NCI-H1436 treated with DMSO at 0.1 percent for 48 hours (cell line): ENCODE measurements around the gene GSG1L.
"Not testable (repeated sequence)": the region's sequence is repeated elsewhere in the genome, so short reads cannot be mapped to it uniquely, and the experiment has no call there.

Experiments used
- DNase-seq: peaks from one replicate; lab custom pipeline; 2025; lab: John Stamatoyannopoulos, UW

GSG1L gene

DNA sequence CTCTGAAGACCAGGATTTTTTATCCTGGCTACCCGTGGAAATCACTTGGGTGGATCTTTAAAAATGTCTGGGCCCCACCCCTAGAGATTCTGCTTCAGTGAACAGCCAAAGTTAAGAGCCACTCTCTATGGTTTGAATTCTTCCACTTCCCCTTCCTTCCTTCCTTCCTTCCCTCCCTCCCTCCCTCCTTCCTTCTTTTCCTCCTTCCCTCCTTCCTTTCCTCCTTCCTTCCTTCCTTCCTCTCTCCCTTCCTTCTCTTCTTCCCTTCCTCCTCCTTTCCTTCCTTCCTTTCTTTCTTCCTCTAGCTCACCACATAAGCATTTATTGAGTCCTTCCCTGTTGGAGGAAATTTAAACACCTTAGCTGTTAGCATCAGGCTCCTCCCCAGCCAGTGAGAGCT lies 310.0 kb downstream of the GSG1L start:
- no peak for DNase-seq

DNA sequence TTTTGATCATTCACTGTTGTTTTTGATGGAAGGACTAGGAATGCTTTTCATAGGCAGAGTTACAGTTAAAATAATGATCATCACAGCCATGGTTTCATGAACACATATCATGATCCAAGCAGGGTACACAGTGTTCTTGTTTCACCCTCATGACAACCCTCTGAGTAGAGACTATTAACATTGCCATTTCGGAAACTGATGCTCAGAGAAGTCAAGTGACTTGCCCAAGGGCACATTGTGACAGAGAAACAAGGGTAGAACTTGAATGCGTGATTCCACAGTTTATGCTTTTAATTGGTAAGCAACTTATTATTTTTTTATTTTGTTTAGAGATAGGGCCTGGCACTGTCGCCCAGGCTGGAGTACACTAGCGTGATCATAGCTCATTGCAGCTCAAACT lies 311.3 kb downstream of the GSG1L start:
- no peak for DNase-seq

DNA sequence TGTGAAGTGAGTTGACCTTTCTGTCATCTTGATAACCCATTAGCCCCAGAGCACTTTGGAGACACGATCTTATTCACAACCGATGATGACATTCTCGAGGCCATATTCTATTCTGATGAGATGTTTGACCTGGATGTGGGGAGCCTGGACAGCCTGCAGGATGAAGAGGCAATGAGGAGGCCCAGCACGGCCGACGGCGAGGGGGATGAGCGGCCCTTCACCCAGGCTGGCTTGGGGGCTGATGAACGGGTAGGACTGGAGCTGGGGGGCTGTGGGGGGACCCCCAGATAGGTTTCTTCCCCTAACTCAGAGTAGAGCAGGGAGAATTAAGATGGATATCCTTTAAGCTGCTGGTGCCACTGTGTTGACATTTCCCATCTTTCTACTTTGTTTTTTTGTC lies 311.8 kb downstream of the GSG1L start:
- no peak for DNase-seq

DNA sequence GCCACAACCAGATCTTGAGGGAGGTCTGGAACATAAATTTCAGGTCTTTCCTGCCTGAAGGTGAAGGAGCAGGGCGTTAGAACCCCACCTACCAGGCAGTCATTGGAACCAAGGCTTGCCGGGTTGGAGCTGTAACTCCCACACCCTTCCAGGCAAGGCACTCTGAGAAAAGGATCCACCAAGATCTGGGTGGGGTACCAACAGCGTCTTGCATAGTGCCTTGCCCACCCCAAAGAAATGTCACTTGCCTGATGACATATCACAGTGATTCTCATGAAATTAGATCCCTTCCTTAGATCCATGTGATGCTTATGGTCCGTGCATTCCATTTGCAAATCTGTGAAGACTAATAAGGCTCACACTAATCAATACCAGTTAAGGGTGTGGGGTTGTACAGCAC lies 312.3 kb downstream of the GSG1L start:
- DNase-seq: no peak

DNA sequence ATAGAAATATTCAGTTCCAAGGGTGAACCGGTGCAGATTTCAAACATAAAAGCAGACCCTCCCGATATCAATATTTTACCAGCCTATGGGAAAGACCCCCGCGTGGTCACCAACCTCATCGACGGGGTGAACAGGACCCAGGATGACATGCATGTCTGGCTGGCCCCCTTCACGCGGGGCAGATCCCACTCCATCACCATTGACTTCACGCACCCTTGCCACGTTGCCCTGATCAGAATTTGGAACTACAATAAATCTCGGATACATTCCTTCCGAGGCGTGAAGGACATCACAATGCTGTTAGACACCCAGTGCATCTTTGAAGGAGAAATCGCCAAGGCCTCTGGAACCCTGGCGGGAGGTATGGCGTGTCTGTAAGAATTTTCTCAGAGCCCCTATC lies 313.6 kb downstream of the GSG1L start:
- no peak for DNase-seq

DNA sequence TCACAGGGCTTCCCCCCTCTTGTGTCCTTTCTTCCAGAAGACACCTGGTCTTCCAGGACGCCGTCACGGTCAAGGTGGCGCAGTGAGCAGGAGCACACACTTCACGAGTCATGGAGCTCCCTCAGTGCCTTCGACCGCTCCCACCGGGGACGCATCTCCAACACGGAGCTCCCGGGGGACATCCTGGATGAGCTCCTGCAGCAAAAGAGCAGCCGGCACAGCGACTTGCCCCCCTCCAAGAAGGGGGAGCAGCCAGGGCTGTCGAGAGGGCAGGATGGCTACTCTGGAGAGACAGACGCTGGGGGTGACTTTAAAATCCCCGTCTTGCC lies 314.0 kb downstream of the GSG1L start:
- no peak for DNase-seq

DNA sequence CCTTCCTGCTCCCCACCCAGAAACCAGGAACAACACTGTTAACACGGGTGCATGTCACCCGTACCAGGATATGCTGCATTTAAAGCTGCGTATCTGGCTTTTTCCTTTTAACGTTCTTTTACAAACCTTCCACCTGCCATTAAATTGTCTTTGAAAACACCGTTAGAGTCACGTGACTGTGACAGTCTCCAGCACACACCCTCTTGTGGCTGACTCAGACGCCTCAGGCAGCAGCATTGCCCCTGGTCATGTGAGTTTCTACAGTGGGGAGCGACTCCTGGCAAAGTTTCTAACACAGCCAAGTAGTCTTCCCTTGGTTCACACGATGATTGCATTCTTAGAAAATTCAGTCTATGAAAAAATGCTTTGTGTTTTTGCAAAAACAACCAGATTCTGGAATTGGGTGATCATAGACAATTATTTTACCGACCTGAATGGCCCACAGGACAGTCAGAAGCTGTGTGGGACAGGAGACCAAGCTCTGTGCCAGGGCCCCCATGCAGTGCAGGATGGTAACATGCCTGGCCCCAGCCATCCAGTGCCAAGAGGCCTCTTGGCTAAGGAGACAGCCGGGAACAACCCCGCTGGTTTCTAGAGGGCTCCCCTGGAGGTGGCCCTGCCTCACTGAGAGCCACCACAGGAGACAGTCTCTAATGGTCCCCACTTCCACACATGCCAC lies 314.5 kb downstream of the GSG1L start:
- DNase-seq: peak; percentile 7

GRCh38 chr16:27747946-27748345 lies 315.6 kb downstream of the GSG1L start:
- DNase-seq: no peak

DNA sequence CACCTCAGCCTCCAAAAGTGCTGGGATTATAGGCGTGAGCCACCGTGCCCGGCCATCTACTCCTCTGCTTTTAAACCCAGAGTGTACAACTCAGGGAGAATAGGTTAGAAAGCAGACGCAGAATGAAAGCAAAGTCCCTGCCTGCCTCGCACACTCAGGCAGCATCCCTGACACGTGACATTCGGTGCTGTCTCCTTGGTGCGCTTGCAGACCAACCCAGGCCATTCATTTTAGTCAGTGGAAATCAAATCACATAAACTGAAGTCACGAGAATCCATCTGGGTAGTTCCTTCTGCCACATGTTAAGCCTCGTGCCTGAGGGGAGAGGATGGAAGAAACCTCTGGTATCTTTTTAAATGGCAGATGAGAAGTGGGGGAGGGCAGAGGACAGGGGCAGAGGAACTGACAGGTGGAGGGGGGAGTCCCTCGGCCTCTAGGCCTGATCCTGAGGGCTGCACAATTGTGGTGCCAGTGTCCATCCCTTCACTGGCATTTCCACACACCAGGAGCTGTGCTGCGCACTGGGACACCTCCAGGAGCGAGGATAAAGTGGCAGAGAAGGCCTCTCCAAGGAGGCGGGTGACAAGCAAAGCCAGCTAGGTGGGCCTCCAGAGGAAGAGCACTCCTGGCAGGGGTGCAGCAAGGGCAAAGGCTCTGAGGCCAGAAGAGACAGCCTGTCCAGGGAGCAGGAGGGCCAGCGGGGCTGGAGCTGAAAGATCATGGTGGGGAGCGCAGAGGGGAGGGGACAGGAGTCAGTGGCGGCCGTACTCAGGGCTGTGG lies 317.2 kb downstream of the GSG1L start:
- DNase-seq: no peak

- DNase-seq: no peak
These were observed 318.2 kb downstream of the GSG1L start for GRCh38 chr16:27745348-27745747.

DNA sequence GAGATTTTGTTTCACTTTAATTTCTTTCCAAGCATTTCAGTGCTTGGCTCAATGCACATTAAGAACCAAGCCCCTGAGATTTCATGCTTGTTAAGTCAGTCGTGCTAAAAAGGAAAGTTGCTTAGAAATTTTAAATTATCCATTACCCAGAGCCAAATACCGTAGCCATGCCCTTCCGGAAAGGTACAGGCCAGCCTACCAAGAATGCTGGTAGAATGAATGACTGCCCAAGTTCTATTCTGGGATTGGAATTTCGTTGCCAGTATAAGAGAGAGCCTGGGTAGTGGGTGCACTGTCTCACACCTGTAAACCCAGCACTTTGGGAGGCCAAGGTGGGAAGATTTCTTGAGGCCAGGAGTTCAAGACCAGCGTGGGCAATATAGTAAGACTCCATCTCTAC lies 319.6 kb downstream of the GSG1L start:
- DNase-seq: no peak

DNA sequence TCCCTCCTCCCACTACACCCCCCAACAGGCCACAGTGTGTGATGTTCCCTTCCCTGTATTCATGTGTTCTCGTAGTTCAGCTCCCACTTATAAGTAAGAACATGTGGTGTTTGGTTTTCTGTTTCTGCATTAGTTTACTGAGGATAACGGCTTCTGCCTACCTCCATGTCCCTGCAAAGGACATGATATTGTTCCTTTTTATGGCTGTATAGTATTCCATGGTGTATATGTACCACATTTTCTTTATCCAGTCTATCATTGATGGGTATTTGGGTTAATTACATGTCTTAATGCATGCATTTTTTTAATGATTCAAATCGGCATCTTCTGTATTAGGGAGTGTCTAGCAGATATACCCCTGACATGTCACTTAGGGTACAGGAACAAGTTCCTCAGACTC lies 320.5 kb downstream of the GSG1L start:
- DNase-seq: not testable (repeated sequence)

DNA sequence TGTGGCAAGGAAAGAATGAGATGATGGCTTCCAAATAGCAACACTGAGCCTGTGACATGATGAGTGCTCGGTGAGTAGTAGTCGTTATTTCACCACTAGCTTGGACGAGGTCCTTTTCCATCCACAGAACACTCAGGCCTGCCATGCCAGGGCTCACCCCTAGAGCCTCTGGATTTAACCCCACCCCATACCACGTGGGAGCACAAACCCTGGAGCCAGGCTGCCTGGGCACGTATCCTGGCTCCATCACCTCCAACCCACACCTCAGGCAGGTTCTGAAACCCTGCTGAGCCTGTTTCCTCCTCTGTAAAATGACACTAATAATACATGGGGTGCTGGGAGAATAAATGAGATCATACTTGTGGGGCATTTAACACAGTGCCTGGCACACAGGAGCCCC lies 321.2 kb downstream of the GSG1L start:
- DNase-seq: no peak

- no peak for DNase-seq
These were observed 322.9 kb downstream of the GSG1L start for GRCh38 chr16:27740496-27741201.

DNA sequence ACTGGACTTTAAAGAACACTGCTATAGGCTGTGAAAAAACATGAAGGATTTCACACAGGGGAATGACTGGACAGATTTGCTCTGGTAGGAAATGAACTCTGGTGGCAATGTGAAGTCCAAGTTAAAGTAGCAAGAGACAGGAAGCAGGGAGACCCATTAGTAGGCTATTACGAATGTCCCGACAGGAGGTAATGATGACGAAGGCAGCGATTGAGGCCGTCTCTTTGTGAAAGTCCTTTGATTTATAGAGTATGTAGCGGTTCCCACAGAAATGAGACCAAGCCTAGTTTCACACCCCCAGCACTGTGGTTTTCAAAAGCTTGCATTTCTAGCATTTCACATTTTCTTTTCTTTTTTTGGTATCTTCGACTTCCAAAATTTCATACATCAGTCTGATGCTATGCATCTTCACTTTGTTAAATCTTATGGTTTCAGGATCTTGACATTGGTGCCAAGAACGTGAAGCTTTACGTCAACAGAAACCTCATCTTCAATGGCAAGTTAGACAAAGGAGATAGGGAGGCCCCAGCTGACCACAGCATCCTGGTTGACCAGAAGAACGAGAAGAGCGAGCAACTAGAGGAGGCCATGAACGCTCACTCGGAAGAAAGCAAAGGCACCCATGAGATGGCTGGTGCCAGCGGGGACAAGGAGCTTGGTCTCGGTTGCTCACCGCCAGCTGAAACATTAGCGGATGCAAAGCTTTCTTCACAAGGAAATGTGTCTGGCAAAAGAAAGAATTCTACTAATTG lies 323.7 kb downstream of the GSG1L start:
- DNase-seq: no peak

- no peak for DNase-seq
These were observed 324.9 kb downstream of the GSG1L start for GRCh38 chr16:27738596-27738995.
